Ishikawa (cell line): ENCODE data around the gene WHRN.

Source experiments
- CEBPB ChIP-seq: IDR thresholded peaks from 2 replicates; pipeline ENCODE4 v1.6.1; 2012
- CREB1 ChIP-seq: IDR thresholded peaks from 2 replicates; pipeline ENCODE4 v1.6.1; 2012; ENCODE audit warnings: low read depth
- EGR1 ChIP-seq: IDR thresholded peaks from 2 replicates; pipeline ENCODE4 v1.6.1; 2012
- EP300 ChIP-seq: IDR thresholded peaks from 2 replicates; pipeline ENCODE4 v1.6.1; 2012; ENCODE audit warnings: borderline replicate concordance
- FOXM1 ChIP-seq: IDR thresholded peaks from 2 replicates; pipeline ENCODE4 v1.6.1; 2012; ENCODE audit warnings: low read depth, borderline replicate concordance
- NFIC ChIP-seq: IDR thresholded peaks from 2 replicates; pipeline ENCODE4 v1.6.1; 2012
- RAD21 ChIP-seq: IDR thresholded peaks from 2 replicates; pipeline ENCODE4 v1.6.1; 2012; ENCODE audit warnings: low read depth
- TAF1 ChIP-seq: IDR thresholded peaks from 2 replicates; pipeline ENCODE4 v1.6.1; 2012; ENCODE audit warnings: low read depth, mild to moderate bottlenecking
- TCF12 ChIP-seq: IDR thresholded peaks from 2 replicates; pipeline ENCODE4 v1.6.1; 2012; ENCODE audit warnings: low read depth
- TEAD4 ChIP-seq: IDR thresholded peaks from 2 replicates; pipeline ENCODE4 v1.6.1; 2012
- YY1 ChIP-seq: IDR thresholded peaks from 2 replicates; pipeline ENCODE4 v1.6.1; 2012; ENCODE audit warnings: low read depth
- ZBTB7A ChIP-seq: IDR thresholded peaks from 2 replicates; pipeline ENCODE4 v1.6.1; 2012; ENCODE audit warnings: low read depth
- TF ChIP-seq, protein P1 (sequence below): IDR thresholded peaks from 2 replicates; pipeline ENCODE4 v1.6.1; 2012; ENCODE audit warnings: low read depth, mild to moderate bottlenecking
- TF ChIP-seq, protein P2 (sequence below): IDR thresholded peaks from 2 replicates; pipeline ENCODE4 v1.6.1; 2012
- TF ChIP-seq, protein P3 (sequence below): IDR thresholded peaks from 2 replicates; pipeline ENCODE4 v1.6.1; 2012

The WHRN gene

DNA sequence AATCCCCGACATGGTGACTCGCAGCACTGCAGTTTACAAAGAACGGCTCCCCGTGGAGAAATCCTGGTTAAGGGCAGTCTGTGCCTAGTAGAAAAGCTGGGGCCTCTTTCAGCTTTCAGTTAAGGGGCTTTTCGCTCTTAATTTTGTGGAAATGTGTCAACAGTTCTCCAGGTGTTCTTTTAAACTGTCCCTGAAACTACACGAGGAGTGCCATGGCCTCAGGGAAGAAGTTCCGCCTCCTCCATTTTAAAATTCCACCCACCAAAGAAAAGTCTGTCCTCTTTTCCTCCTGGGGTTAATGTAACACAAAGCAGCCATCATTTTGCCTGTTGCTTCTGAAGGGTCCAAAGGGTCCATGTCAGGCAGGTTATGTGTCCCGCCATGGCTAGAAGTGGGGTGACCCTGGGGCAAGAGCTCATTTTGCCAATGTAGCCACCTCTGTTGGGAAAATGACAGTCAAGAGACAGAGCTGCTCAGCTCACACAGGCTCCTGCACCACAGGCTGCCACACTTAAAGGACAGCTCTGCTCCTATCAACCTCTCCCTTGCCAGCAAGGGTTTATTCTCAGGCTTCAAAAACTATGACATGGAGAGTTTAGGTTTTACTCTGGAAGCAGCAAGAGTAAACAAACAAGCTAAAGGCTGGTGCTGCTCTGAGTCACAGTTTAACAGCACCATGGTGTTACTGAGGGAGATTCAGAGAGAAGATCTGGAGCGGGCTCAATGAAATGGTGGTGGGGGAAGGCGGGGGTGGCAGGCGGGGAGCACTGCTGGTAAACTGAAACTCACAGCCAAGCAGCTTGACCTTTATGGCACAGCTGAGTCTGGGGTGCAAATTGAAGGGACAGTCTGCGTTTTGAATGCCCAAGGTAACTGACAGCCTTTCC, 3.2 kb downstream of the WHRN start:
- no peak for TF ChIP-seq EGR1
- TF ChIP-seq TAF1, result no peak
- no peak for TF ChIP-seq NFIC
- no peak for TF ChIP-seq CEBPB
- TF ChIP-seq, protein P1, sequence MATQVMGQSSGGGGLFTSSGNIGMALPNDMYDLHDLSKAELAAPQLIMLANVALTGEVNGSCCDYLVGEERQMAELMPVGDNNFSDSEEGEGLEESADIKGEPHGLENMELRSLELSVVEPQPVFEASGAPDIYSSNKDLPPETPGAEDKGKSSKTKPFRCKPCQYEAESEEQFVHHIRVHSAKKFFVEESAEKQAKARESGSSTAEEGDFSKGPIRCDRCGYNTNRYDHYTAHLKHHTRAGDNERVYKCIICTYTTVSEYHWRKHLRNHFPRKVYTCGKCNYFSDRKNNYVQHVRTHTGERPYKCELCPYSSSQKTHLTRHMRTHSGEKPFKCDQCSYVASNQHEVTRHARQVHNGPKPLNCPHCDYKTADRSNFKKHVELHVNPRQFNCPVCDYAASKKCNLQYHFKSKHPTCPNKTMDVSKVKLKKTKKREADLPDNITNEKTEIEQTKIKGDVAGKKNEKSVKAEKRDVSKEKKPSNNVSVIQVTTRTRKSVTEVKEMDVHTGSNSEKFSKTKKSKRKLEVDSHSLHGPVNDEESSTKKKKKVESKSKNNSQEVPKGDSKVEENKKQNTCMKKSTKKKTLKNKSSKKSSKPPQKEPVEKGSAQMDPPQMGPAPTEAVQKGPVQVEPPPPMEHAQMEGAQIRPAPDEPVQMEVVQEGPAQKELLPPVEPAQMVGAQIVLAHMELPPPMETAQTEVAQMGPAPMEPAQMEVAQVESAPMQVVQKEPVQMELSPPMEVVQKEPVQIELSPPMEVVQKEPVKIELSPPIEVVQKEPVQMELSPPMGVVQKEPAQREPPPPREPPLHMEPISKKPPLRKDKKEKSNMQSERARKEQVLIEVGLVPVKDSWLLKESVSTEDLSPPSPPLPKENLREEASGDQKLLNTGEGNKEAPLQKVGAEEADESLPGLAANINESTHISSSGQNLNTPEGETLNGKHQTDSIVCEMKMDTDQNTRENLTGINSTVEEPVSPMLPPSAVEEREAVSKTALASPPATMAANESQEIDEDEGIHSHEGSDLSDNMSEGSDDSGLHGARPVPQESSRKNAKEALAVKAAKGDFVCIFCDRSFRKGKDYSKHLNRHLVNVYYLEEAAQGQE, result no peak
- TF ChIP-seq RAD21, result no peak
- TF ChIP-seq YY1, result no peak
- TF ChIP-seq ZBTB7A, result no peak
- TF ChIP-seq EP300, result no peak
- TF ChIP-seq CREB1, result no peak
- TF ChIP-seq, protein P2, sequence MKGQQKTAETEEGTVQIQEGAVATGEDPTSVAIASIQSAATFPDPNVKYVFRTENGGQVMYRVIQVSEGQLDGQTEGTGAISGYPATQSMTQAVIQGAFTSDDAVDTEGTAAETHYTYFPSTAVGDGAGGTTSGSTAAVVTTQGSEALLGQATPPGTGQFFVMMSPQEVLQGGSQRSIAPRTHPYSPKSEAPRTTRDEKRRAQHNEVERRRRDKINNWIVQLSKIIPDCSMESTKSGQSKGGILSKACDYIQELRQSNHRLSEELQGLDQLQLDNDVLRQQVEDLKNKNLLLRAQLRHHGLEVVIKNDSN, result no peak
- TF ChIP-seq FOXM1, result no peak
- TF ChIP-seq TCF12, result no peak
- TF ChIP-seq TEAD4, result no peak
- TF ChIP-seq, protein P3, sequence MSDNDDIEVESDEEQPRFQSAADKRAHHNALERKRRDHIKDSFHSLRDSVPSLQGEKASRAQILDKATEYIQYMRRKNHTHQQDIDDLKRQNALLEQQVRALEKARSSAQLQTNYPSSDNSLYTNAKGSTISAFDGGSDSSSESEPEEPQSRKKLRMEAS, result no peak

DNA sequence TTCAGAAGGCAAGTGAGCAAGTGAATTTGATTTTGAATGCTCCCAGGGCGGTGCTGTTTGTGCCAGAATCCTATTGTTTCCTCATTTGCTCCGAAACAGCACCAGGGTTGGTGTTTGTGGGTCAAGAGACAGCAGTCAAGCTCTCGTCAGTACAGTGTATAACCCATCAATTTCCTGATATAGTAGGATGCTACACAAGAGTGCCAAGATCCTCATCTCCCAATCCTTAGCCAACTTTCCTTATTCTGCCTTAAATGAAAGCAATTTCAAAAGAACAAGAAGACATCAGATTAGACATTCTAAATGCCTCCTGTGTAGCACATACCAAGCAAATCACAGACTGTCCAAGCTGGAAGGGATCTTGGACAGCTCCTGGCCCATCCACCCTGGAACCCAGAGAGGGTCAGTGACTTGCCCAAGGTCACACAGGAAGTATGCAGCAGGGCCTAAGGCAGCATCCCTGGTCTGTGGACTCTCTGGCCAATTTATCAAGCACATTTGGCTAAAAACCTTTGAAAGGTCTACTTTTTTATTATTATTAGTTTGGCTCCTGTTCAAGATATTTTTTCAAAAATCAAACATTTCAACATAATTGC, 4.5 kb downstream of the WHRN start:
- TF ChIP-seq, protein P1, result no peak
- TF ChIP-seq RAD21 (no peak), TEAD4 (no peak), EGR1 (no peak), EP300 (no peak), TCF12 (no peak), FOXM1 (no peak), CREB1 (no peak), NFIC (no peak), YY1 (no peak)
- TF ChIP-seq, protein P3, result no peak

DNA sequence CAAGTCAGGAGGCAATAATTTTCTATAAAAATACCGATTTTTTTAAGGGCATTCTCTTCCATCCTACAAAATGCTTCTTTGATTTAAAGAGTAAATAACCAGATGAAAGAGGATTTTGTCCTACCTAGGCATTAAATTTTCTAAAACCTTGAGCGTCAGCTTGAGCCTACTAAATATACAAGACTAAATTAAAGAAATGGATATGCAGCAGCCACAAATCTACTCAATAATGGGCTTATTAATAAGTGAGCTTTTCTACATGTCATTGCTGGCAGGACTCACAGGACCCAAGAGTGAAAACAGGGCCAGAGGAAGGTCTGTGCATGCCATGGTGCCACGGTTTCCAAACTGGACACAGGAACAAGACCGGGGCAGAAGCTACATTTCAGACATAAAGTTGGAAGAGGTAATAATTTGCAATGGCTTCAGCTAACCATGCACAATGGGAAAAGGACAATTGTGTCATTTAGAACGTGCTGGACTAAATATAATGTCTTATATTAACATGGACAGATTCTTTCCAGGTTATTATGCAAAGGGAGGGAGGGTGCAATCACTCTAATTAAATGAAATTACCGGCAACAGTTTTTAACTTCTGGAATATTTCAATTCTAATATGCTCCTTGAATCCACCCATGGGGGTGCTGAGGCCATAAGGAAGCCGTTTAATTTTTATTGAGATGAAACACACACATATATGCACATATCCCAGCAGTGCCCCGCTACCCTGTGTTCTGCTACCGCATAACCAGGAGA, 5.2 kb downstream of the WHRN start:
- TF ChIP-seq TEAD4 (no peak), TCF12 (no peak), CEBPB (no peak), ZBTB7A (no peak), FOXM1 (no peak), YY1 (no peak), EGR1 (no peak), TAF1 (no peak), RAD21 (no peak), NFIC (no peak), CREB1 (no peak), EP300 (no peak)
- TF ChIP-seq, protein P3, result no peak
- TF ChIP-seq, protein P2, result no peak
- TF ChIP-seq, protein P1, result no peak
